GM12875 (cell line): ENCODE results near the gene TRAF2.
"Not testable (repeated sequence)": the region's sequence is repeated elsewhere in the genome, so short reads cannot be mapped to it uniquely, and the experiment has no call there.

Experiments used
- H3K4me3 ChIP-seq: one replicate; pipeline ENCODE4 v1.5.1; 2011; ENCODE audit warnings: low read depth, low read length, control low read depth
- CTCF ChIP-seq: IDR thresholded peaks from 2 replicates; pipeline ENCODE4 v1.5.1; 2011; ENCODE audit warnings: low read depth, mild to moderate bottlenecking, control low read depth, inconsistent platforms, low read length, moderate library complexity, borderline replicate concordance; ENCODE audit not compliant: insufficient read depth

TRAF2 gene

GRCh38 chr9:136867917-136868316, 18.4 kb upstream of the TRAF2 start:
- TF ChIP-seq CTCF = no peak
- no peak overlapping the region for H3K4me3 ChIP-seq

GRCh38 chr9:136868644-136869043, 17.7 kb upstream of the TRAF2 start:
- no peak for TF ChIP-seq CTCF
- no peak overlapping the region for H3K4me3 ChIP-seq

GRCh38 chr9:136869611-136870010, 16.7 kb upstream of the TRAF2 start:
- H3K4me3 ChIP-seq = not testable (repeated sequence)

GRCh38 chr9:136875155-136875554, 11.2 kb upstream of the TRAF2 start:
- no peak overlapping the region for H3K4me3 ChIP-seq
- TF ChIP-seq CTCF = no peak

- H3K4me3 ChIP-seq = no peak overlapping the region
- TF ChIP-seq CTCF = no peak
Measured at GRCh38 chr9:136876476-136876875, 9.8 kb upstream of the TRAF2 start.

- 0 out of 2 replicates have a peak, but pooled peaks have one; percentile 12 for TF ChIP-seq CTCF
- no peak overlapping the region for H3K4me3 ChIP-seq
Measured at GRCh38 chr9:136880651-136881050, 5.7 kb upstream of the TRAF2 start.

- peak overlapping the region; percentile 35 for H3K4me3 ChIP-seq
- no peak for TF ChIP-seq CTCF
Measured at GRCh38 chr9:136881691-136882108, 4.6 kb upstream of the TRAF2 start.

GRCh38 chr9:136882109-136882946, 4.0 kb upstream of the TRAF2 start:
- H3K4me3 ChIP-seq = peak overlapping the region; percentile 35
- no peak for TF ChIP-seq CTCF

GRCh38 chr9:136882947-136883283, 3.4 kb upstream of the TRAF2 start:
- H3K4me3 ChIP-seq = not testable (repeated sequence)

- H3K4me3 ChIP-seq = not testable (repeated sequence)
Measured at GRCh38 chr9:136883670-136884069, 2.6 kb upstream of the TRAF2 start.
